OCI-LY3 (cell line): Measurements from ENCODE around the gene CHN1.

Experiments used
- H2AFZ ChIP-seq: fragments of 200-600, 300-600 bp; shearing (Covaris generic); 2 replicates; pipeline ENCODE4 v1.6.0; 2014; ENCODE audit warnings: antibody characterized with exemption, low read depth, low read length
- H3K27ac ChIP-seq: fragments of 200-600, 300-600 bp; sonication (generic); 2 replicates; pipeline ENCODE4 v1.5.1; 2014; ENCODE audit warnings: mild to moderate bottlenecking, low read length, moderate library complexity, mixed read lengths
- H3K27me3 ChIP-seq: fragments of 200-600, 300-600 bp; sonication (generic); 2 replicates; pipeline ENCODE4 v1.6.1; 2014; ENCODE audit warnings: low read depth, low read length, mixed read lengths
- H3K36me3 ChIP-seq: fragments of 200-600, 300-600 bp; sonication (generic); replicated peaks from 2 replicates; pipeline ENCODE3; 2014; ENCODE audit warnings: low read depth, low read length, mixed read lengths
- H3K4me1 ChIP-seq: fragments of 300-600, 200-600 bp; sonication (generic); 2 replicates; pipeline ENCODE4 v1.6.1; 2014; ENCODE audit warnings: low read length, mixed read lengths
- H3K4me2 ChIP-seq: fragments of 200-600, 300-600 bp; sonication (generic); 2 replicates; pipeline ENCODE4 v1.6.1; 2014; ENCODE audit warnings: low read length, mixed read lengths
- H3K4me3 ChIP-seq: fragments of 300-600, 200-600 bp; sonication (generic); 2 replicates; pipeline ENCODE4 v1.5.1; 2014; ENCODE audit warnings: antibody characterized with exemption, mild to moderate bottlenecking, low read length, moderate library complexity
- H3K79me2 ChIP-seq: fragments of 300-600, 200-600 bp; shearing (Covaris generic); 2 replicates; pipeline ENCODE4 v1.6.1; 2014; ENCODE audit warnings: mild to moderate bottlenecking, low read length, mixed read lengths
- H3K9ac ChIP-seq: fragments of 300-600, 200-600 bp; shearing (Covaris generic); 2 replicates; pipeline ENCODE4 v1.6.0; 2014; ENCODE audit warnings: mild to moderate bottlenecking, low read length, moderate library complexity
- H3K9me3 ChIP-seq: fragments of 200-600, 300-600 bp; shearing (Covaris generic); 2 replicates; pipeline ENCODE4 v1.6.1; 2014; ENCODE audit warnings: low read length, mixed read lengths; ENCODE audit not compliant: insufficient read depth
- H4K20me1 ChIP-seq: fragments of 200-600, 300-600 bp; sonication (generic); 2 replicates; pipeline ENCODE4 v1.6.1; 2016; ENCODE audit warnings: low read length, mixed read lengths; ENCODE audit not compliant: insufficient read depth
- EZH2phosphoT487 ChIP-seq: fragments of 200-600 bp; shearing (Covaris generic); IDR thresholded peaks from 2 replicates; pipeline ENCODE4 v1.6.1; 2018; ENCODE audit warnings: antibody characterized with exemption, mixed run types, low read depth
- TF ChIP-seq, protein P1 (sequence below): fragments of 200-600, 300-600 bp; sonication (generic); IDR thresholded peaks from 2 replicates; pipeline ENCODE4 v1.5.1; 2014; ENCODE audit warnings: antibody characterized with exemption, low read length, low read depth

Gene CHN1

DNA sequence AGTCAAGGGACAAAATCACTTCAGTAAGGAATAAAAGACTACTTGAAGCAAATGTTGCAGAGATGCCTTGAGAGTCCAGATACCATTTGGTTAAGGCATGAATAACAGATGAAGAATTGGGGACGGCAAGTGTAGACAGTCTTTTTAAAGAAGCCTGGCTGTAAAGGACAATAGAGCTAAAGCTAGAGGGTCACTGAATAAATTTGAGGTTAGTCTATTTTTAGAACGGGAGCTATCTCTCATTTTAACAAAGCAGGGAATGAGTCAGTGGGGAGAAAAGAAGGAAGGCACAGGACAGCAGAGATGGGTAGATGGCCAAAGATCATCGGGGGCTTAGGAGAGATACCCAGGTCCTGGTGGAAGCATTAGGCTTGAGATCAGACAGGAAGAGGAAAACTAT, 30.6 kb upstream of the CHN1 start:
- Histone ChIP-seq H3K4me1 (peaks cover 3% of the 10 kb centered on the region; the same call in 1 of the 2 replicates), H3K4me2 (no peak overlapping the region), H3K79me2 (no peaks in the 10 kb centered on the region), H3K36me3 (no peaks in the 10 kb centered on the region), H3K9me3 (no peaks in the 10 kb centered on the region), H4K20me1 (no peaks in the 10 kb centered on the region), H3K27ac (no peak overlapping the region), H2AFZ (no peak overlapping the region), H3K4me3 (no peak overlapping the region), H3K9ac (no peak overlapping the region), H3K27me3 (no peaks in the 10 kb centered on the region)
- TF ChIP-seq, protein P1, sequence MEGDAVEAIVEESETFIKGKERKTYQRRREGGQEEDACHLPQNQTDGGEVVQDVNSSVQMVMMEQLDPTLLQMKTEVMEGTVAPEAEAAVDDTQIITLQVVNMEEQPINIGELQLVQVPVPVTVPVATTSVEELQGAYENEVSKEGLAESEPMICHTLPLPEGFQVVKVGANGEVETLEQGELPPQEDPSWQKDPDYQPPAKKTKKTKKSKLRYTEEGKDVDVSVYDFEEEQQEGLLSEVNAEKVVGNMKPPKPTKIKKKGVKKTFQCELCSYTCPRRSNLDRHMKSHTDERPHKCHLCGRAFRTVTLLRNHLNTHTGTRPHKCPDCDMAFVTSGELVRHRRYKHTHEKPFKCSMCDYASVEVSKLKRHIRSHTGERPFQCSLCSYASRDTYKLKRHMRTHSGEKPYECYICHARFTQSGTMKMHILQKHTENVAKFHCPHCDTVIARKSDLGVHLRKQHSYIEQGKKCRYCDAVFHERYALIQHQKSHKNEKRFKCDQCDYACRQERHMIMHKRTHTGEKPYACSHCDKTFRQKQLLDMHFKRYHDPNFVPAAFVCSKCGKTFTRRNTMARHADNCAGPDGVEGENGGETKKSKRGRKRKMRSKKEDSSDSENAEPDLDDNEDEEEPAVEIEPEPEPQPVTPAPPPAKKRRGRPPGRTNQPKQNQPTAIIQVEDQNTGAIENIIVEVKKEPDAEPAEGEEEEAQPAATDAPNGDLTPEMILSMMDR = no peak
- no peak for TF ChIP-seq EZH2phosphoT487

DNA sequence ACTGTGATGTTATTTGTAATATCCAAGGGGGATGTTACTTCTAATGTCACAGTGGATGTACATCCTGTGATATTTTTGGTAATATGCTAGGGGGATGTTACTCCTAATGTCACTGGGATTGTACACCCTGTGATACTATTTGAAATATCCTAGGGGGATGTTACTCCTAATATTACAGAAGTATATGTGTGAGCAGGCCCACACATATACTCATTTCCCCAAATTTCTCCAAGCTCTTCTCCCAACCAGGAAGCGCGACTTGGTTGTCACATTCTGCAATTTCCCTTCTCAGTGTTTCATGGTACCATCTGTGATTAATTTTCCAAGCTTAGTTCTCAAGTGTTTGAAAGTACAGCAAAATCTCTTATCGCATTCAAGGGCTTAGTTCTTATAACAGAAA, 29.5 kb upstream of the CHN1 start:
- no peak overlapping the region for H3K4me2 ChIP-seq
- peaks cover 3% of the 10 kb centered on the region; the same call in 1 of the 2 replicates for H3K4me1 ChIP-seq
- H3K36me3 ChIP-seq = no peaks in the 10 kb centered on the region
- no peak overlapping the region for H2AFZ ChIP-seq
- no peak overlapping the region for H3K27ac ChIP-seq
- H3K4me3 ChIP-seq = no peak overlapping the region
- no peaks in the 10 kb centered on the region for H3K9me3 ChIP-seq
- TF ChIP-seq EZH2phosphoT487 = no peak
- TF ChIP-seq, protein P1 = no peak
- no peaks in the 10 kb centered on the region for H3K79me2 ChIP-seq
- H3K9ac ChIP-seq = no peak overlapping the region
- H4K20me1 ChIP-seq = no peaks in the 10 kb centered on the region
- H3K27me3 ChIP-seq = no peaks in the 10 kb centered on the region

DNA sequence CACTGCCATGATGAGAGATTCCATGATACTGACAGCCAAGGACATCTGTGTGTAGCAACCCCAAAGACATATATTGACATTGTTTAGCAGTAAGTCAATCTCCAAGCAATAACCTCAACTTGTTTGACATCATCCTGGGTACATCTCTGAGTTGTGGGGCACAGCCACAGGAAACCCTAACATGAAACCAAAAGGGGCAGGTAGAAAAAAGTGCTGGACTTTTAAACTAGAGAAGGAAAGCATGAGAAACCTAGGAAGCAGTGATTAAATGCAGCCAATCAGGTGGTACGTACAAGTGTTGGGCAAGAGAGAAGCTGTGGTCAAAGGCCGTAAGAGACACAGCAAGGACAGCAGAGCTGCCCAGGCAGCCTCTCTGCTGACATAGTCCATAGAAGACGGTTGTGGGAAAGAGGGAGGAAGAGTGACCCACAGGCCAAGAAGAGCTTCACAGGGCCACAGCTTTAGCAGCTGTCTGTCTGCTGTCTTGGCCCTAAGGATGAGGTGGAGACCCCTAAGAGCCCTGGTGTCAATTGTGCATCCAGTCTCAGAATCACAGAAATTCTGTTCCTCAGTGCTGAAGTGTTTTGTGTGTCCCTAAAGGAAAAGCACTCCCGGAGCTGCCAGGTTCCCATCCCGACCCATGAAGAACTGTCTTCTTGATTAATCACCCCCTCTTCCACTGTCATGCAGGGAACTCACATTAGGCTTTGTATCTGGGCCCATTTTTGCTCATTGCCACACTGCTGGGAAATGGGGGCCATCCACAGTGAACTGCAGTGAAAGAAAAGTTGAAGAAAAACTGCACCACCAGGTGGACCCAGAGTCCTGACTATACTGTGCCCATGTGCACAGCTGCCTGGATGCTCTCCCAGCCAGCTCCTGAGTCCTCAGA, 25.4 kb upstream of the CHN1 start:
- TF ChIP-seq, protein P1 = peak; percentile 49
- no peak for TF ChIP-seq EZH2phosphoT487
- no peak overlapping the region for H2AFZ ChIP-seq
- no peaks in the 10 kb centered on the region for H3K4me1 ChIP-seq
- no peaks in the 10 kb centered on the region for H3K9me3 ChIP-seq
- no peaks in the 10 kb centered on the region for H3K27me3 ChIP-seq
- H4K20me1 ChIP-seq = no peaks in the 10 kb centered on the region
- H3K9ac ChIP-seq = no peak overlapping the region
- no peak overlapping the region for H3K27ac ChIP-seq
- no peaks in the 10 kb centered on the region for H3K79me2 ChIP-seq
- H3K4me2 ChIP-seq = no peak overlapping the region
- no peak overlapping the region for H3K4me3 ChIP-seq
- H3K36me3 ChIP-seq = no peaks in the 10 kb centered on the region

DNA sequence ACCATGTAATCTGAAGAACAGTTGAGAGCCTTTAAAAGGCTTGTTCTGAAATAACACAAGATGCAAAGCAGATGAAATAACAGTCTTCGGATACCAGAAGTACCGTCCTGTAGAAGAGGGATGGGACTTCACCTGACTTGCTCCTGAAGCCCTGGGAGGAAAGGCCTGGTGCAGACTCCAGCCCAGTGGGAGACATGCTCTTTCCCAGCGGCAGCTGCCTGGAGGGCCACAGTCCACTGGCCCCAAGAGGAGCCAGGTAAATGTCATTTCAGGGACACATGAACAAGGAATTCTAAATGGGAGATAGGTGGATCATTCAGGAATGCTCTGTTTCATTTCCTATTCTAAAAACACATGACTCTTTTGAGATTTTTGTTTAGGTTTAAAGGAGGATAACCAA, 22.6 kb upstream of the CHN1 start:
- TF ChIP-seq, protein P1 = no peak
- TF ChIP-seq EZH2phosphoT487 = no peak
- H3K36me3 ChIP-seq = no peaks in the 10 kb centered on the region
- no peaks in the 10 kb centered on the region for H3K27me3 ChIP-seq
- no peaks in the 10 kb centered on the region for H3K4me1 ChIP-seq
- H2AFZ ChIP-seq = no peak overlapping the region
- H4K20me1 ChIP-seq = no peaks in the 10 kb centered on the region
- H3K4me2 ChIP-seq = no peak overlapping the region
- no peaks in the 10 kb centered on the region for H3K9me3 ChIP-seq
- H3K4me3 ChIP-seq = no peak overlapping the region
- no peak overlapping the region for H3K27ac ChIP-seq
- H3K9ac ChIP-seq = no peak overlapping the region
- H3K79me2 ChIP-seq = no peaks in the 10 kb centered on the region
